Subcutaneous adipose tissue (tissue), 4 donors: ENCODE data around the gene ETV3. TPM values are rescaled to one million over a fixed set of nuclear protein-coding genes. Genes with fewer than 3 reads are reported as not detected.

Experiments
- CTCF ChIP-seq: fragments of 450-650 bp; IDR thresholded peaks from one replicate; pipeline ENCODE4 v1.5.1; 2016; ENCODE audit warnings: low read depth, mild to moderate bottlenecking, control low read depth, antibody characterized with exemption, moderate library complexity
- total RNA-seq, 4 donors: library from RNA; depleted of rRNA; stranded (reverse); fragments of >200 nt; gene quantifications; one replicate each; pipeline ENCODE4 v1.1.0, GENCODE V29; 2016

The ETV3 gene
- total RNA-seq, 4 donors from 2014 or later, result 18.9 to 26.4 (median 22.7) TPM

- no peak for TF ChIP-seq CTCF
Measured at GRCh38 chr1:157147906-157148700, 9.9 kb upstream of the ETV3 start.

GRCh38 chr1:157147037-157147436 is 8.8 kb upstream of the ETV3 start:
- no peak for TF ChIP-seq CTCF

- TF ChIP-seq CTCF, result no peak
Measured at GRCh38 chr1:157146244-157146643, 8.0 kb upstream of the ETV3 start.

- no peak for TF ChIP-seq CTCF
Measured at GRCh38 chr1:157145076-157145475, 6.9 kb upstream of the ETV3 start.

- TF ChIP-seq CTCF, result no peak
Measured at GRCh38 chr1:157144509-157144908, 6.3 kb upstream of the ETV3 start.

GRCh38 chr1:157142765-157143423 is 4.7 kb upstream of the ETV3 start:
- TF ChIP-seq CTCF, result no peak

GRCh38 chr1:157142201-157142600 is 4.0 kb upstream of the ETV3 start:
- TF ChIP-seq CTCF, result no peak
